Neural cell (in vitro differentiated cells): ENCODE measurements around the gene RNF138. TPM values are rescaled to one million over a fixed set of nuclear protein-coding genes. Genes with fewer than 3 reads are reported as not detected.

Experiments
- H2AFZ ChIP-seq: fragments of 200-600, 300-800 bp; sonication (generic), shearing (Covaris generic); 2 replicates; pipeline ENCODE4 v1.6.0; 2014; ENCODE audit warnings: low read depth, mild to moderate bottlenecking, antibody characterized with exemption, low read length, moderate library complexity
- H3F3A ChIP-seq: fragments of 200-600 bp; shearing (Covaris generic); 2 replicates; pipeline ENCODE4 v1.6.1; 2016; ENCODE audit warnings: mild to moderate bottlenecking, moderate library complexity, mixed read lengths, antibody characterized with exemption, low read length; ENCODE audit not compliant: insufficient read depth, poor library complexity, severe bottlenecking
- H3K27ac ChIP-seq: fragments of 200-600, 300-800 bp; sonication (generic), shearing (Covaris generic); 2 replicates; pipeline ENCODE4 v1.5.1; 2014; ENCODE audit warnings: mild to moderate bottlenecking, low read length, moderate library complexity
- H3K27me3 ChIP-seq: fragments of 300-800, 200-600 bp; sonication (generic), shearing (Covaris generic); 2 replicates; pipeline ENCODE4 v1.6.0; 2014; ENCODE audit warnings: mild to moderate bottlenecking, low read depth, low read length, moderate library complexity; ENCODE audit not compliant: insufficient read depth
- H3K36me3 ChIP-seq: fragments of 300-800, 200-600 bp; sonication (generic), shearing (Covaris generic); 2 replicates; pipeline ENCODE4 v1.5.1; 2014; ENCODE audit warnings: mild to moderate bottlenecking, antibody characterized with exemption, low read length, moderate library complexity; ENCODE audit not compliant: insufficient read depth
- H3K4me2 ChIP-seq: fragments of 300-800, 200-600 bp; sonication (generic), shearing (Covaris generic); 2 replicates; pipeline ENCODE4 v1.6.0; 2014; ENCODE audit warnings: mild to moderate bottlenecking, low read length
- H3K4me3 ChIP-seq: fragments of 300-800, 200-600 bp; sonication (generic), shearing (Covaris generic); 2 replicates; pipeline ENCODE4 v1.5.1; 2014; ENCODE audit warnings: mild to moderate bottlenecking, low read length, moderate library complexity
- H3K79me2 ChIP-seq: fragments of 200-600 bp; shearing (Covaris generic); replicated peaks from 2 replicates; pipeline ENCODE4 v1.6.0; 2014; ENCODE audit warnings: mild to moderate bottlenecking, low read length, moderate library complexity; ENCODE audit not compliant: insufficient read depth
- H3K9ac ChIP-seq: fragments of 300-800, 200-600 bp; sonication (generic), shearing (Covaris generic); 2 replicates; pipeline ENCODE4 v1.6.1; 2016; ENCODE audit warnings: mild to moderate bottlenecking, low read length, mixed read lengths
- H3K9me2 ChIP-seq: fragments of 200-600 bp; shearing (Covaris generic); 2 replicates; pipeline ENCODE4 v1.6.1; 2016; ENCODE audit warnings: mild to moderate bottlenecking, low read length, mixed read lengths; ENCODE audit not compliant: insufficient read depth
- H3K9me3 ChIP-seq: fragments of 200-600, 300-800 bp; sonication (generic), shearing (Covaris generic); 2 replicates; pipeline ENCODE4 v1.6.1; 2016; ENCODE audit warnings: mild to moderate bottlenecking, mixed run types, low read length, moderate library complexity, mixed read lengths
- H4K20me1 ChIP-seq: fragments of 200-600 bp; shearing (Covaris generic); 2 replicates; pipeline ENCODE4 v1.6.1; 2016; ENCODE audit warnings: mild to moderate bottlenecking, mixed run types; ENCODE audit not compliant: insufficient read depth
- CTCF ChIP-seq: fragments of 450-650 bp; IDR thresholded peaks from 2 replicates; pipeline ENCODE4 v1.5.1; 2014; ENCODE audit warnings: antibody characterized with exemption, mild to moderate bottlenecking, moderate library complexity; ENCODE audit not compliant: poor library complexity, severe bottlenecking
- EP300 ChIP-seq: fragments of 450-650 bp; conservative IDR thresholded peaks from 2 replicates; pipeline ENCODE4 v1.6.1; 2014; ENCODE audit warnings: antibody characterized with exemption, mild to moderate bottlenecking, moderate library complexity; ENCODE audit not compliant: poor library complexity, severe bottlenecking
- EZH2 ChIP-seq: fragments of 200-600, 300-800 bp; shearing (Covaris generic), sonication (generic); IDR thresholded peaks from 2 replicates; pipeline ENCODE4 v1.6.1; 2014; ENCODE audit warnings: antibody characterized with exemption, low read length, borderline replicate concordance, mild to moderate bottlenecking; ENCODE audit not compliant: insufficient read depth, poor library complexity, severe bottlenecking
- MXI1 ChIP-seq: fragments of 450-650 bp; conservative IDR thresholded peaks from 2 replicates; pipeline ENCODE4 v1.6.1; 2014; ENCODE audit warnings: antibody characterized with exemption, mild to moderate bottlenecking; ENCODE audit not compliant: poor library complexity, severe bottlenecking
- POLR2AphosphoS5 ChIP-seq: IDR thresholded peaks from 2 replicates; pipeline ENCODE4 v1.6.1; 2012
- RAD21 ChIP-seq: fragments of 450-650 bp; conservative IDR thresholded peaks from 2 replicates; pipeline ENCODE4 v1.6.1; 2014; ENCODE audit warnings: antibody characterized with exemption, mild to moderate bottlenecking, moderate library complexity
- REST ChIP-seq: IDR thresholded peaks from 2 replicates; pipeline ENCODE4 v1.6.1; 2012; ENCODE audit warnings: borderline replicate concordance
- SMC3 ChIP-seq: fragments of 450-650 bp; conservative IDR thresholded peaks from 2 replicates; pipeline ENCODE4 v1.6.1; 2014; ENCODE audit warnings: antibody characterized with exemption, mild to moderate bottlenecking, moderate library complexity; ENCODE audit not compliant: poor library complexity
- polyA plus RNA-seq: library from polyadenylated mRNA; depleted of rRNA; stranded (reverse); fragments of >200 nt; gene quantifications from 2 replicates; pipeline ENCODE4 v1.2.3, GENCODE V29; 2014

RNF138 gene
- polyA plus RNA-seq, 1 donor from 2014 or later = 40.3 TPM

- Histone ChIP-seq H3K9me2 (no peaks in the 10 kb centered on the region), H3K79me2 (peaks cover 46% of the 10 kb centered on the region), H2AFZ (peak overlapping the region; percentile 100)
These were observed 888 bp downstream of the RNF138 start for GRCh38 chr18:32092422-32093101.

GRCh38 chr18:32093102-32093511 lies 1.4 kb downstream of the RNF138 start:
- TF ChIP-seq EZH2 (no peak), RAD21 (peak; percentile 9)
- H3K9me3 ChIP-seq = no peaks in the 10 kb centered on the region
- H3K27ac ChIP-seq = peak overlapping the region; percentile 98
- peak overlapping the region; percentile 11 for H2AFZ ChIP-seq
- no peaks in the 10 kb centered on the region for H3K36me3 ChIP-seq
- no peaks in the 10 kb centered on the region for H3K27me3 ChIP-seq
- H3F3A ChIP-seq = peaks cover 5% of the 10 kb centered on the region
- H3K9me2 ChIP-seq = no peaks in the 10 kb centered on the region
- H3K4me3 ChIP-seq = peak overlapping the region; percentile 95
- H3K79me2 ChIP-seq = peaks cover 52% of the 10 kb centered on the region
- peak overlapping the region; percentile 98 for H3K9ac ChIP-seq
- peak overlapping the region; percentile 60 for H3K4me2 ChIP-seq
- H4K20me1 ChIP-seq = no peaks in the 10 kb centered on the region

More at GRCh38 chr18:32092422-32093101, 888 bp downstream of the RNF138 start:
- H3K4me2 ChIP-seq = no peak overlapping the region
- no peaks in the 10 kb centered on the region for H3K36me3 ChIP-seq
- H3K27me3 ChIP-seq = no peaks in the 10 kb centered on the region
- peak overlapping the region; percentile 95 for H3K4me3 ChIP-seq
- peak overlapping the region; percentile 98 for H3K9ac ChIP-seq
- no peaks in the 10 kb centered on the region for H3K9me3 ChIP-seq
- peak overlapping the region; percentile 98 for H3K27ac ChIP-seq
- no peak for TF ChIP-seq SMC3
- TF ChIP-seq EP300 = peak; percentile 52
- TF ChIP-seq POLR2AphosphoS5 = peak; percentile 72
- peak; percentile 26 for TF ChIP-seq RAD21
- peak; percentile 12 for TF ChIP-seq CTCF
- peak; percentile 95 for TF ChIP-seq MXI1
- no peak for TF ChIP-seq REST
- no peaks in the 10 kb centered on the region for H4K20me1 ChIP-seq
- peaks cover 5% of the 10 kb centered on the region for H3F3A ChIP-seq
